Mesenchymal stem cell (in vitro differentiated cells and primary cell): ENCODE data around the gene AGTPBP1.

Source experiments
- DNase-seq: peaks from one replicate; pipeline ENCODE4 v3.0.0-alpha.2; 2013
- H2AFZ ChIP-seq: one replicate; pipeline ENCODE4 v1.6.1; 2013; ENCODE audit warnings: low read depth, mild to moderate bottlenecking, control low read depth, inconsistent platforms, low read length, moderate library complexity
- H2AK5ac ChIP-seq: 2 replicates; pipeline ENCODE4 v1.6.1; 2013; ENCODE audit warnings: low read length, moderate library complexity, mild to moderate bottlenecking, inconsistent platforms; ENCODE audit not compliant: severe bottlenecking
- H2BK120ac ChIP-seq: one replicate; pipeline ENCODE4 v1.6.1; 2013; ENCODE audit warnings: low read depth, mild to moderate bottlenecking, inconsistent platforms, low read length, moderate library complexity
- H2BK12ac ChIP-seq, 2 experiments: one replicate each; pipeline ENCODE4 v1.6.1; 2013; ENCODE audit warnings: inconsistent platforms in 2 of 2, low read length in 2 of 2, mild to moderate bottlenecking in 2 of 2, moderate library complexity in 2 of 2, control low read depth in 1 of 2
- H2BK15ac ChIP-seq: one replicate; pipeline ENCODE4 v1.6.1; 2013; ENCODE audit warnings: mild to moderate bottlenecking, low read depth, inconsistent platforms; ENCODE audit not compliant: poor library complexity, severe bottlenecking
- H2BK5ac ChIP-seq: 2 replicates; pipeline ENCODE4 v1.6.1; 2013; ENCODE audit warnings: low read depth, mild to moderate bottlenecking, low read length, control low read depth, inconsistent platforms; ENCODE audit not compliant: poor library complexity, severe bottlenecking
- H3K14ac ChIP-seq, 2 experiments: one replicate each; pipeline ENCODE4 v1.6.1; 2013; ENCODE audit warnings: inconsistent platforms in 2 of 2, low read length in 2 of 2, control low read depth in 1 of 2, mild to moderate bottlenecking in 1 of 2, moderate library complexity in 1 of 2
- H3K18ac ChIP-seq, 2 experiments: one replicate each; pipeline ENCODE4 v1.6.1; 2013; ENCODE audit warnings: inconsistent platforms in 2 of 2, low read length in 2 of 2, control low read depth in 1 of 2, low read depth in 1 of 2, mild to moderate bottlenecking in 1 of 2
- H3K23ac ChIP-seq, 2 experiments: one replicate each; pipeline ENCODE4 v1.6.1; 2013; ENCODE audit warnings: inconsistent platforms in 2 of 2, low read length in 2 of 2, mild to moderate bottlenecking in 2 of 2, moderate library complexity in 2 of 2, control low read depth in 1 of 2
- H3K27ac ChIP-seq: 2 replicates; pipeline ENCODE4 v1.5.1; 2013; ENCODE audit warnings: mild to moderate bottlenecking, moderate library complexity, low read length, control low read depth, inconsistent platforms; ENCODE audit not compliant: poor library complexity, severe bottlenecking
- H3K27me3 ChIP-seq, 2 experiments: 2 replicates each; pipeline versions ENCODE4 v1.6.1 to v1.7.0; 2013; ENCODE audit warnings: low read length in 2 of 2, mild to moderate bottlenecking in 2 of 2, moderate library complexity in 2 of 2, control low read depth in 1 of 2, inconsistent platforms in 1 of 2; ENCODE audit not compliant: control insufficient read depth in 1 of 2, insufficient read depth in 1 of 2
- H3K36me3 ChIP-seq, 2 experiments: 2 replicates each; pipeline versions ENCODE4 v1.6.1 to v1.7.0; 2013; ENCODE audit warnings: low read length in 2 of 2, control low read depth in 1 of 2, inconsistent platforms in 1 of 2, low read depth in 1 of 2, mild to moderate bottlenecking in 1 of 2; ENCODE audit not compliant: insufficient read depth in 2 of 2, control insufficient read depth in 1 of 2
- H3K4ac ChIP-seq, 2 experiments: one replicate each; pipeline ENCODE4 v1.6.1; 2013; ENCODE audit warnings: inconsistent platforms in 2 of 2, low read length in 2 of 2, mild to moderate bottlenecking in 2 of 2, moderate library complexity in 2 of 2, control low read depth in 1 of 2, low read depth in 1 of 2
- H3K4me1 ChIP-seq: 2 replicates; pipeline ENCODE4 v1.6.1; 2013; ENCODE audit warnings: low read depth, low read length, control low read depth; ENCODE audit not compliant: control insufficient read depth, insufficient read depth
- H3K4me2 ChIP-seq: 2 replicates; pipeline ENCODE4 v1.6.1; 2013; ENCODE audit warnings: low read length, mild to moderate bottlenecking, inconsistent platforms; ENCODE audit not compliant: poor library complexity, severe bottlenecking
- H3K4me3 ChIP-seq, 2 experiments: 2 replicates each; pipeline versions ENCODE4 v1.5.1 to v1.7.0; 2013; ENCODE audit warnings: low read length in 2 of 2, mild to moderate bottlenecking in 2 of 2, control low read depth in 1 of 2, low read depth in 1 of 2; ENCODE audit not compliant: insufficient read depth in 1 of 2
- H3K79me1 ChIP-seq: replicated peaks from 2 replicates; pipeline ENCODE4 v1.6.1; 2013; ENCODE audit warnings: mild to moderate bottlenecking, control low read depth, low read length, inconsistent platforms; ENCODE audit not compliant: poor library complexity, severe bottlenecking
- H3K9ac ChIP-seq: 2 replicates; pipeline ENCODE4 v1.7.0; 2013; ENCODE audit warnings: mild to moderate bottlenecking, low read length, moderate library complexity
- H3K9me3 ChIP-seq: 2 replicates; pipeline ENCODE4 v1.7.0; 2013; ENCODE audit warnings: mild to moderate bottlenecking, low read length; ENCODE audit not compliant: control insufficient read depth
- H4K8ac ChIP-seq: one replicate; pipeline ENCODE4 v1.6.1; 2013; ENCODE audit warnings: inconsistent platforms, mild to moderate bottlenecking, low read length, moderate library complexity
- H4K91ac ChIP-seq: one replicate; pipeline ENCODE4 v1.6.1; 2013; ENCODE audit warnings: mild to moderate bottlenecking, low read length, inconsistent platforms
- WGBS: methylation state at CpG from one replicate; pipeline ENCODE4 v1.1.7; 2013; ENCODE audit warnings: mixed read lengths; 5-methylcytosine and 5-hydroxymethylcytosine counted together

Gene AGTPBP1

GRCh38 chr9:85730916-85731630 is 10.7 kb downstream of the AGTPBP1 start:
- no peak overlapping the region for H4K8ac ChIP-seq
- no peaks in the 10 kb centered on the region for H3K9me3 ChIP-seq
- no peak overlapping the region for H3K14ac ChIP-seq
- H2AK5ac ChIP-seq = no peak overlapping the region
- H3K4me3 ChIP-seq = no peak overlapping the region
- H2BK12ac ChIP-seq = no peak overlapping the region
- H3K4me1 ChIP-seq = no peaks in the 10 kb centered on the region
- H3K79me1 ChIP-seq = peaks cover 9% of the 10 kb centered on the region
- no peak overlapping the region for H3K9ac ChIP-seq
- H3K4ac ChIP-seq = no peak overlapping the region
- H2BK5ac ChIP-seq = no peak overlapping the region
- H3K36me3 ChIP-seq = no peaks in the 10 kb centered on the region
- H3K4me2 ChIP-seq = no peak overlapping the region
- H2BK120ac ChIP-seq = no peak overlapping the region
- H3K18ac ChIP-seq = no peak overlapping the region
- H3K27me3 ChIP-seq = no peaks in the 10 kb centered on the region
- H3K27ac ChIP-seq = no peak overlapping the region
- no peak overlapping the region for H2BK15ac ChIP-seq
- no peak for DNase-seq
- no peak overlapping the region for H3K23ac ChIP-seq
- 96% methylated on average over 3 of the region's 4 CpGs for WGBS
- H4K91ac ChIP-seq = no peak overlapping the region
- H2AFZ ChIP-seq = no peak overlapping the region

- Histone ChIP-seq H3K14ac (no peak overlapping the region), H3K18ac (no peak overlapping the region)
Measured at GRCh38 chr9:85729882-85730281, 11.9 kb downstream of the AGTPBP1 start.

GRCh38 chr9:85727500-85727899 is 14.3 kb downstream of the AGTPBP1 start:
- Histone ChIP-seq H2BK5ac (no peak overlapping the region), H3K14ac (no peak overlapping the region), H4K8ac (no peak overlapping the region), H4K91ac (no peak overlapping the region), H3K9ac (no peak overlapping the region), H3K4me2 (no peak overlapping the region), H3K27me3 (no peaks in the 10 kb centered on the region), H3K23ac (no peak overlapping the region), H2BK12ac (no peak overlapping the region), H3K4ac (no peak overlapping the region), H2AK5ac (no peak overlapping the region), H3K79me1 (peaks cover 19% of the 10 kb centered on the region), H3K36me3 (peaks cover 0 to 2% of the 10 kb centered on the region in 2 experiments), H3K9me3 (no peaks in the 10 kb centered on the region), H3K18ac (no peak overlapping the region), H3K27ac (no peak overlapping the region), H2AFZ (no peak overlapping the region), H2BK120ac (no peak overlapping the region), H2BK15ac (no peak overlapping the region), H3K4me1 (peaks cover 9% of the 10 kb centered on the region), H3K4me3 (no peak overlapping the region)
- WGBS = 100% methylated on average over 1 of the region's 2 CpGs
- DNase-seq = no peak

More at GRCh38 chr9:85729882-85730281, 11.9 kb downstream of the AGTPBP1 start:
- H3K4me1 ChIP-seq = no peaks in the 10 kb centered on the region
- no peak overlapping the region for H2BK15ac ChIP-seq
- no peak overlapping the region for H3K4me3 ChIP-seq
- H2AK5ac ChIP-seq = no peak overlapping the region
- no peak overlapping the region for H2BK120ac ChIP-seq
- DNase-seq = no peak
- H4K91ac ChIP-seq = no peak overlapping the region
- no peak overlapping the region for H3K27ac ChIP-seq
- no peak overlapping the region for H2BK5ac ChIP-seq
- no peak overlapping the region for H3K9ac ChIP-seq
- no peak overlapping the region for H3K4ac ChIP-seq
- no peaks in the 10 kb centered on the region for H3K27me3 ChIP-seq
- no peaks in the 10 kb centered on the region for H3K9me3 ChIP-seq
- H4K8ac ChIP-seq = no peak overlapping the region
- H2BK12ac ChIP-seq = no peak overlapping the region
- peaks cover 13% of the 10 kb centered on the region for H3K79me1 ChIP-seq
- H3K23ac ChIP-seq = no peak overlapping the region
- no peak overlapping the region for H3K4me2 ChIP-seq
- no peaks in the 10 kb centered on the region for H3K36me3 ChIP-seq
- H2AFZ ChIP-seq = no peak overlapping the region

GRCh38 chr9:85726737-85727136 is 15.0 kb downstream of the AGTPBP1 start:
- no peak overlapping the region for H4K8ac ChIP-seq
- no peaks in the 10 kb centered on the region for H3K9me3 ChIP-seq
- H2AFZ ChIP-seq = no peak overlapping the region
- H2BK120ac ChIP-seq = no peak overlapping the region
- over 99% methylated on average over 4 of the region's 4 CpGs for WGBS
- no peak overlapping the region for H2BK15ac ChIP-seq
- H3K4me3 ChIP-seq = no peak overlapping the region
- no peak overlapping the region for H2AK5ac ChIP-seq
- H3K9ac ChIP-seq = no peak overlapping the region
- no peak overlapping the region for H3K27ac ChIP-seq
- no peak overlapping the region for H2BK12ac ChIP-seq
- no peak overlapping the region for H3K14ac ChIP-seq
- H3K18ac ChIP-seq = no peak overlapping the region
- no peak overlapping the region for H3K4me2 ChIP-seq
- no peaks in the 10 kb centered on the region for H3K27me3 ChIP-seq
- no peak overlapping the region for H3K4ac ChIP-seq
- H2BK5ac ChIP-seq = no peak overlapping the region
- H4K91ac ChIP-seq = no peak overlapping the region
- no peak overlapping the region for H3K23ac ChIP-seq
- peaks cover 9% of the 10 kb centered on the region for H3K4me1 ChIP-seq
- H3K79me1 ChIP-seq = peaks cover 20% of the 10 kb centered on the region
- H3K36me3 ChIP-seq = peaks cover 0 to 2% of the 10 kb centered on the region in 2 experiments
- DNase-seq = no peak
